T-helper 17 cell (primary cell): ENCODE measurements around the gene LAMC1. TPM values are rescaled to one million over a fixed set of nuclear protein-coding genes. Genes with fewer than 3 reads are reported as not detected.

Experiments used
- ATAC-seq: fragments of 150-1000 bp; cut with Tn5 transposase; 2 replicates; pipeline ENCODE4 v1.10.0; 2021; ENCODE audit warnings: mild to moderate bottlenecking, moderate library complexity
- DNase-seq, 3 donors: peaks; one replicate each; pipeline versions ENCODE4 v3.0.0 to v3.0.0-alpha.2; 2020 to 2021
- H3K9me3 ChIP-seq: one replicate; pipeline ENCODE4 v1.7.0; 2013; ENCODE audit warnings: low read length, mild to moderate bottlenecking; ENCODE audit not compliant: control insufficient read depth, poor library complexity, severe bottlenecking
- H3K27ac Mint-ChIP-seq: one replicate; pipeline ENCODE4 v1.8.0; 2022; ENCODE audit warnings: mild to moderate bottlenecking, moderate library complexity, mixed read lengths
- H3K27me3 Mint-ChIP-seq: one replicate; pipeline ENCODE4 v1.8.0; 2022; ENCODE audit warnings: mixed read lengths
- H3K36me3 Mint-ChIP-seq: one replicate; pipeline ENCODE4 v1.8.0; 2022; ENCODE audit warnings: low read depth, mixed read lengths
- H3K4me1 Mint-ChIP-seq: one replicate; pipeline ENCODE4 v1.8.0; 2022; ENCODE audit warnings: mild to moderate bottlenecking, mixed read lengths
- H3K4me3 Mint-ChIP-seq: one replicate; pipeline ENCODE4 v1.8.0; 2022; ENCODE audit warnings: mild to moderate bottlenecking, moderate library complexity, mixed read lengths
- total RNA-seq, 4 donors: library from RNA in 2 of 4; stranded (reverse) in 2 of 4; gene quantifications; one replicate each; pipeline ENCODE4 v1.2.3 and lab custom pipeline; 2022 to 2026

LAMC1 gene
- total RNA-seq, 2 donors from 2014 or later = 0.70 to 0.83 TPM

GRCh38 chr1:183087001-183087400, 63.8 kb downstream of the LAMC1 start:
- H3K4me3 Mint-ChIP-seq = no peak overlapping the region
- DNase-seq (no peak), ATAC-seq (no peak)
- H3K9me3 ChIP-seq = no peaks in the 10 kb centered on the region
- H3K27me3 Mint-ChIP-seq = peaks cover 18% of the 10 kb centered on the region
- no peak overlapping the region for H3K27ac Mint-ChIP-seq
- H3K4me1 Mint-ChIP-seq = no peaks in the 10 kb centered on the region
- no peaks in the 10 kb centered on the region for H3K36me3 Mint-ChIP-seq

- H3K4me1 Mint-ChIP-seq = no peaks in the 10 kb centered on the region
- H3K4me3 Mint-ChIP-seq = no peak overlapping the region
- H3K27me3 Mint-ChIP-seq = peaks cover 25% of the 10 kb centered on the region
- ATAC-seq = no peak
- H3K9me3 ChIP-seq = no peaks in the 10 kb centered on the region
- H3K27ac Mint-ChIP-seq = no peak overlapping the region
- no peaks in the 10 kb centered on the region for H3K36me3 Mint-ChIP-seq
- no peak for DNase-seq
Observed at GRCh38 chr1:183089025-183089639, 65.9 kb downstream of the LAMC1 start.

GRCh38 chr1:183090391-183091006, 67.3 kb downstream of the LAMC1 start:
- H3K9me3 ChIP-seq = no peaks in the 10 kb centered on the region
- no peak overlapping the region for H3K27ac Mint-ChIP-seq
- no peak for ATAC-seq
- no peaks in the 10 kb centered on the region for H3K4me1 Mint-ChIP-seq
- H3K27me3 Mint-ChIP-seq = peaks cover 28% of the 10 kb centered on the region
- no peak overlapping the region for H3K4me3 Mint-ChIP-seq
- no peak for DNase-seq
- H3K36me3 Mint-ChIP-seq = no peaks in the 10 kb centered on the region

GRCh38 chr1:183091181-183091580, 68.0 kb downstream of the LAMC1 start:
- no peak overlapping the region for H3K27ac Mint-ChIP-seq
- H3K9me3 ChIP-seq = no peaks in the 10 kb centered on the region
- H3K36me3 Mint-ChIP-seq = no peaks in the 10 kb centered on the region
- ATAC-seq = no peak
- no peak for DNase-seq
- peaks cover 28% of the 10 kb centered on the region for H3K27me3 Mint-ChIP-seq
- no peak overlapping the region for H3K4me3 Mint-ChIP-seq
- H3K4me1 Mint-ChIP-seq = no peaks in the 10 kb centered on the region

- no peak for DNase-seq
- peaks cover 17% of the 10 kb centered on the region for H3K27me3 Mint-ChIP-seq
- no peaks in the 10 kb centered on the region for H3K9me3 ChIP-seq
- ATAC-seq = no peak
- H3K4me1 Mint-ChIP-seq = no peaks in the 10 kb centered on the region
- H3K27ac Mint-ChIP-seq = no peak overlapping the region
- H3K4me3 Mint-ChIP-seq = no peak overlapping the region
- no peaks in the 10 kb centered on the region for H3K36me3 Mint-ChIP-seq
Observed at GRCh38 chr1:183092350-183092749, 69.1 kb downstream of the LAMC1 start.

- no peaks in the 10 kb centered on the region for H3K4me1 Mint-ChIP-seq
- DNase-seq (no peak), ATAC-seq (no peak)
- no peaks in the 10 kb centered on the region for H3K9me3 ChIP-seq
- no peak overlapping the region for H3K27ac Mint-ChIP-seq
- H3K36me3 Mint-ChIP-seq = no peaks in the 10 kb centered on the region
- no peak overlapping the region for H3K4me3 Mint-ChIP-seq
- H3K27me3 Mint-ChIP-seq = peaks cover 15% of the 10 kb centered on the region
Observed at GRCh38 chr1:183093066-183093668, 69.9 kb downstream of the LAMC1 start.

- Mint-ChIP-seq H3K27ac (no peak overlapping the region), H3K27me3 (peaks cover 15% of the 10 kb centered on the region)
- ATAC-seq = no peak
Observed at GRCh38 chr1:183093786-183094298, 70.6 kb downstream of the LAMC1 start.

GRCh38 chr1:183094351-183094750, 71.1 kb downstream of the LAMC1 start:
- Mint-ChIP-seq H3K36me3 (no peaks in the 10 kb centered on the region), H3K4me1 (no peaks in the 10 kb centered on the region), H3K27ac (no peak overlapping the region), H3K27me3 (peaks cover 15% of the 10 kb centered on the region), H3K4me3 (no peak overlapping the region)
- ATAC-seq = no peak
- no peak for DNase-seq
- H3K9me3 ChIP-seq = no peaks in the 10 kb centered on the region

More at GRCh38 chr1:183093786-183094298, 70.6 kb downstream of the LAMC1 start:
- DNase-seq = no peak
- no peaks in the 10 kb centered on the region for H3K36me3 Mint-ChIP-seq
- no peaks in the 10 kb centered on the region for H3K4me1 Mint-ChIP-seq
- H3K4me3 Mint-ChIP-seq = no peak overlapping the region
- no peaks in the 10 kb centered on the region for H3K9me3 ChIP-seq

GRCh38 chr1:183096351-183096750, 73.1 kb downstream of the LAMC1 start:
- Mint-ChIP-seq H3K4me1 (no peaks in the 10 kb centered on the region), H3K36me3 (no peaks in the 10 kb centered on the region), H3K27ac (no peak overlapping the region), H3K4me3 (no peak overlapping the region), H3K27me3 (peaks cover 15% of the 10 kb centered on the region)
- H3K9me3 ChIP-seq = no peaks in the 10 kb centered on the region
- no peak for ATAC-seq
- DNase-seq = no peak

- no peaks in the 10 kb centered on the region for H3K36me3 Mint-ChIP-seq
- no peaks in the 10 kb centered on the region for H3K9me3 ChIP-seq
- peaks cover 20% of the 10 kb centered on the region for H3K27me3 Mint-ChIP-seq
- no peak for ATAC-seq
- H3K4me3 Mint-ChIP-seq = no peak overlapping the region
- H3K4me1 Mint-ChIP-seq = no peaks in the 10 kb centered on the region
- H3K27ac Mint-ChIP-seq = no peak overlapping the region
- DNase-seq = no peak
Observed at GRCh38 chr1:183096894-183097293, 73.7 kb downstream of the LAMC1 start.

GRCh38 chr1:183097438-183098051, 74.3 kb downstream of the LAMC1 start:
- no peaks in the 10 kb centered on the region for H3K4me1 Mint-ChIP-seq
- no peak for DNase-seq
- ATAC-seq = no peak

GRCh38 chr1:183098317-183098716, 75.1 kb downstream of the LAMC1 start:
- ATAC-seq (no peak), DNase-seq (no peak)
- peaks cover 2% of the 10 kb centered on the region for H3K36me3 Mint-ChIP-seq
- no peak overlapping the region for H3K27ac Mint-ChIP-seq
- no peak overlapping the region for H3K4me3 Mint-ChIP-seq
- peaks cover 30% of the 10 kb centered on the region for H3K27me3 Mint-ChIP-seq
- no peaks in the 10 kb centered on the region for H3K4me1 Mint-ChIP-seq
- H3K9me3 ChIP-seq = no peaks in the 10 kb centered on the region

More at GRCh38 chr1:183097438-183098051, 74.3 kb downstream of the LAMC1 start:
- H3K27ac Mint-ChIP-seq = no peak overlapping the region
- peaks cover 27% of the 10 kb centered on the region for H3K27me3 Mint-ChIP-seq
- no peak overlapping the region for H3K4me3 Mint-ChIP-seq
- no peaks in the 10 kb centered on the region for H3K9me3 ChIP-seq
- peaks cover 1% of the 10 kb centered on the region for H3K36me3 Mint-ChIP-seq

GRCh38 chr1:183100361-183100974, 77.2 kb downstream of the LAMC1 start:
- Mint-ChIP-seq H3K27me3 (peaks cover 21% of the 10 kb centered on the region), H3K36me3 (peaks cover 2% of the 10 kb centered on the region), H3K4me1 (no peaks in the 10 kb centered on the region), H3K27ac (no peak overlapping the region), H3K4me3 (no peak overlapping the region)
- no peak for DNase-seq
- ATAC-seq = no peak
- H3K9me3 ChIP-seq = no peaks in the 10 kb centered on the region
